GM19023 (cell line): ENCODE measurements around the gene KDELR3.
"Not testable (repeated sequence)": the region's sequence is repeated elsewhere in the genome, so short reads cannot be mapped to it uniquely, and the experiment has no call there.

Experiments
- ATAC-seq: cut with Tn5 transposase; IDR thresholded peaks from one replicate; pipeline ENCODE4 v1.9.1; 2021; ENCODE audit warnings: mild to moderate bottlenecking, moderate library complexity; ENCODE audit not compliant: unreplicated experiment

Gene KDELR3

DNA sequence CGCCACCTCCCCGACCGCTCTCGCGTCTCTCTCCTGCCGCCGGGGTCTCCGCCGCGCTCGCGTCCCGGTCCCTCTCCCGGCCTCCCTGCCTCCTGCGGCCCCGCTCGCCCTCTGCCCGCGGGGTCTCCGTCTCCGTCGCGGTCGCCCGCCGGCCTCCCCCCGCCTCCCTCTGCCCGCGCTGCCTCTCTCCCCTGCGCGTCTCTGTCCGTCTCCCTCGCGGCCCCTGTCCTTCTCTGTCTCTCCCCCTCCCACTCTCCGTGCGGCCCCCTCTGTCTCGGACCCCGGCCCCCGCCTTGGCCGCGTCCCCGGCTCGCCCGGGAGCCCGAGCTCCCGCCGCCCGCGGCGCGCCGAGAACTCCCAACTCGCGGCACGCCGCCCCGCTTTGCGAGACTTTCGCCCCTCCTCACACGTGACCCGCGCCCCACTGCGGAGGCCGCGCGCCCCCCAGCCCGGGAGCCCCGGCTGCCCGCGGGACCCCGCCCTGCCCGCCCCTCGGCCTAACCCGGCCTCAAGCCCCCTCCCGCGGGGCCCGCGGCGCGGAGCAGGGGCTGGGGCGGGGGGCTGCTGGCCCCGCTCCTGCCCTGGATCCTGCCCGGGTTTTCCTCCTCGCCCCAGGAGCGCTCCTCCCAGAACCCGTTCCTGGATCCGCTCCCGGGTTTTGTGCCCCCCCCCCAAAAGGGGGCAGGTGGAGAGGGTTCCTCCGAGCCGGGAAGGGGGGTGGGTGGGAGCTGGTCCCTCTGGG is 12.2 kb upstream of the KDELR3 start:
- ATAC-seq: no peak

GRCh38 chr22:38456272-38456835 is 11.5 kb upstream of the KDELR3 start:
- no peak for ATAC-seq

DNA sequence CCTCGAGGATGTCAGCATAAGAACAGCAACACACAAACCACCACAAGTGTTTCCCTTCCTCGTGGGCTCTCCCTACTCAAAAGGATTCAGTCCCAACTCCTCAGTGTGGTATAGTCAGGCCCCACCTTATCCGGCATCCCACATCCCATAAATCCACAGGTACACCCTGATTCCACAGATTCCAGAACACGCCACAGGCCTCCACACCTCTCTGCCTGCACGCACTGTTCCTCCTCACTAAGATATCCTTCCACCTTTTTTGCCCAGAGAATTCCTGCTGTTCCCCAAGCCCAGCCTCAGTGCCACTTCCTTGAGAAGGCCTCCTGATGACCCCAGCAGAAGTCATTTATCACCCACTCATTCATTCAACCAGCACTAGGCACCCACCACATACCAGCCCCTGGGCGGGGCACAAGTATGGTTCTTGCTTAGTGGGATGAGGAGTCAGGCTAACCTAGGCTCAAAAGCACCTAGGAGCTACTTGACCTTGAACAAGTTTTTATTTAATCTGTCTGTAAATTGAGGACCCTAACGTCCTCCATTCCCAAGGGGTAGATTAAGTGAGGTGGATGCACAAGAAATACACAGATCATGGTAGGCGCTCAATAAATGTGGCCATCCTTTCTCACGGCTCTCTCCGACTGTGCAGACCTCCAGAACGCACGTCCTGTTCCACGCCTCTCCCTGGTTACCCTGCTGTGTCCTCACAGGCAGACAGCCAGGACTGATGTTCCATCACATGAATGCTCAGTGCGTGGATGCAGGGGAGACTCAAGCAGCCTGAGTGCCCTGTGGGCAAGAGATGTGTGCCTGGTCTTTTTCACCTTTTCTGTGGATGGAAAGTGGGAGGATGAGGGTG is 10.8 kb upstream of the KDELR3 start:
- no peak for ATAC-seq

DNA sequence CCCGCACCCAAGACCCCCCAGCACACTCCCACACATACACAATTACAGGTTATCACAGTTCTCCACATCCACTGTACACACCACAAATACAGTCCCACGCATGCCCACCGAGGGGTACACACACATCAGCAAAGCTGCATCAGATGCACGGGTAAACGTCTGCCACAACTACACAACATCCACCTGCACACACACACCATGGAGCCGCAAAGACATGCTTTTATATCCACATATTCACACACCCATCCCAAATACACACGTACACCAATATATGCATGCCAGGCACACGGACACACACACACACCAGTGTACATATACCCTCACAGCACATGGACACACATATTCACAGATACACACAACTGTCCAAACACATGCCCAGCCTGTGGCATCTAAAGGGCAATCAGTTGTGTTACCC is 7.5 kb upstream of the KDELR3 start:
- ATAC-seq: no peak

- ATAC-seq: no peak
These were observed 6.9 kb upstream of the KDELR3 start for GRCh38 chr22:38461057-38461413.

DNA sequence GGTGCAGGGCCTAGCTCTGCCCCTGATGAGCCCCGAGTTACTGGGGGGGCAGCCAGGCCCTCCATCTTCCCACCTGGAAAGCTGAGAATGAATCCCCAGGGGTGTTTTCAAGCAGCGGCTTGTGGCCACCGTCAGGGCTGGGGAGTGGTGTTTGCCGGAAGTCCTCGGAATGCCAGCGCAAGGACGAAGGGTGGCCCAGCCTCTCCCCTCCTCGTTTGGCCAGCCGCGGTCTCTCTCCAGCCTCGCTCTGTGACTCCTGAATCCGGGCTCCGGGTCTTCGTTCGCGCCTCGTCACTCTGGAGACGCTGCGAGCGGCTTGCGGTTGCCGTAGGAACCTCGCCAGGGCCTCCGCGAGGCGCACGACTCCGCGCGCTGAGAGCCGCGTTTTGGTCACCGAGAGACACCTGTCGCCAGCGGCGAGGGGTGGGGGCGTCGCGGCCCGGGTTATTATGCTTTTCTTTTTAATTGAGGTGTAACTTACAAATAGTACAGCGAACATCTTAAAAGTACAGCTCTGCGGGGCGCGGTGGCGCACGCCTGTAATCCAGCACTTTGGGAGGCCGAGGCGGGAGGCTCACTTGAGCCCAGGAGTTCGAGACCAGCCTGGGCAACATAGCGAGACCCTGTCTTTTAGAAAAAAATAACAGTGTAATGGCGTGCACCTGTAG is 6.3 kb upstream of the KDELR3 start:
- ATAC-seq: no peak

GRCh38 chr22:38462960-38463784 is 4.7 kb upstream of the KDELR3 start:
- no peak for ATAC-seq

DNA sequence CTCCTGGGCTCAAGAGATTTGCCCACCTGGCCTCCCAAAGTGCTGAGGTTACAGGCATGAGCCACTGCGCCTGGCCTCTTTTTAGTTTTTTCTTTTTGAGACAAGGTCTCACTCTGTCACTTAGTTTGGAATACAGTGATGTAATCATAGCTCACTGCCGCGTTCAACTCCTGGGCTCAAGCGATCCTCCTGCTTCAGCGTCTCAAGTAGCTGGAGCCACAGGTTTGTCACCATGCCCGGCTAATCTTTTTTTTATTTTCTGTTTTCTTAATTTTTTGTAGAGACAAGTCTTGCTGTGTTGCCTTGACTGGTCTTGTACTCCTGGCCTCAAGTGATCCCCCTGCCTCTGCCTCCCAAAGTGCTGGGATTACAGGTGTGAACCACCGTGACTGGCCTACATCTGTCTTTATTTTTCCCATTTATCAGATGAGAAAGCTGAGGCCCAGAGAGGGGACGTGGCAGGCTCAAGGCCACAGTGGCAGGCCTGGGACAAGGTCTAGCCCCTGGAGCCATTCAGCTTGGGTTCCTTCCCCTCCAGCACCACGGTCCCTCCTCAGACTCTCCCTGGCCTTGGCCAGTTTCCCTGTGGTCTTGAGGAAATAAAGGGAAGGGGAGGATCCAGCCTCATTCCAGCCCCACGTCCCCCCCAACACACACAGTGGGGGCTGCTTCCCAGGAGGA is 2.8 kb upstream of the KDELR3 start:
- ATAC-seq: no peak

DNA sequence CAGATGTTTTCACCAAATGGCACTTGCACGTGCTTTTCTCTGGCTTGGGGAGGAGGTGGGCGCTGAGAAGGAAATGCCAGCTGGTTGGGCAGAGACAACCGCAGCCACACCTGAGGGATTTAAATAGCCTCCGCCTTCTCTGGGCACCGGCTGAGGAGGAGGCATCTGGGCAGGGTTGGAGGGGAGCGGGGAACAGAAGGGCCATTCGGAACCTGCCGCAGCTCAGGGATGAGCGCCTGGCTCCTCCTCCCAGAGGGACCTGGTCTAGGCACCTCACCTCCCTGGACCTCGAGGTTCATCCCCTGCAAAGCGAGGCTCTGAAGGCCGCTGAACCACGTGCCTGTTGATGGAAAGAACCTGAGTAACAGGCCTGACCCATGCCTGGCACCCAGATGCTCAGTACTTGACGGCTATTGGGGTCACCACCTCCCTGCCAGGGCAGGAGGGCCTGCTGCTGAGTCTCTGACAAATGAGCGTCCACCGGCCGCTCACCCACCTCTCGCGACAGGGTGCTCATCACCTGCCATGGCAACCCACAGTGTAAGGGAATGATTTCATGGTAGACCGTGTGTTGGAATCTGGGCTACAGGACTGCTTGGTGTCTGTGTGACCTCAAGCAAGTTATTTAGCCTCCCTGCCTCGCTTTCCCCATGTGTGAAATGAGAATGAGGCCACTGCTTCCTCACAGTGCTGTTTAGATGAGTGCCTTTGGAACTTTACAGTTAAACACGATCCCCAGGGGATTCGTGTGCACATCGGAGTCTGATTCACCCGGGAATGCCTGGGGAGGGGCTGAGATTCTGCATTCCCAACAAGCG is 2.0 kb upstream of the KDELR3 start:
- no peak for ATAC-seq

DNA sequence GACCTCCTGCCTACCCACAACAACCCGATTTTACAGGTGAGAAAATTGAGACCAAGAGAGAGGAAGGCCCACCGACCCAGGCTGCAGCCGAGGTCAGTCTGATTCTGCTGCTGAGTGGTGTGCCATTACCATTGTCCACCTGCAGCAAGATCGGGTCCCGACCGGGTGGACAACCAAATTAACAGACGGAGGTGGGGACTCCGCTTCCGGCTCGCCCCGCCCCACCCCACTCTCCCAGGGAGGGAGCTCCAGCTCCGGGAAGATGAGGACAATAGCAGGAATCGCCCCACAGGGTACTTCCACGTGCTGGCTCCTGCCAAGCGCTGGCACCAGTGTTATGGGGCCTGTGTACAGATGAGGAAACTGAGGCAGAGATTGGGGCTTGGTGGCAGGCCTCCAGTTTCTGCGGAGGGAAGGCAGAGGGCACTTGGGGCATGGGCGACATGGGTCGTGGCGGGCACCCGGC is 425 bp upstream of the KDELR3 start:
- no peak for ATAC-seq

DNA sequence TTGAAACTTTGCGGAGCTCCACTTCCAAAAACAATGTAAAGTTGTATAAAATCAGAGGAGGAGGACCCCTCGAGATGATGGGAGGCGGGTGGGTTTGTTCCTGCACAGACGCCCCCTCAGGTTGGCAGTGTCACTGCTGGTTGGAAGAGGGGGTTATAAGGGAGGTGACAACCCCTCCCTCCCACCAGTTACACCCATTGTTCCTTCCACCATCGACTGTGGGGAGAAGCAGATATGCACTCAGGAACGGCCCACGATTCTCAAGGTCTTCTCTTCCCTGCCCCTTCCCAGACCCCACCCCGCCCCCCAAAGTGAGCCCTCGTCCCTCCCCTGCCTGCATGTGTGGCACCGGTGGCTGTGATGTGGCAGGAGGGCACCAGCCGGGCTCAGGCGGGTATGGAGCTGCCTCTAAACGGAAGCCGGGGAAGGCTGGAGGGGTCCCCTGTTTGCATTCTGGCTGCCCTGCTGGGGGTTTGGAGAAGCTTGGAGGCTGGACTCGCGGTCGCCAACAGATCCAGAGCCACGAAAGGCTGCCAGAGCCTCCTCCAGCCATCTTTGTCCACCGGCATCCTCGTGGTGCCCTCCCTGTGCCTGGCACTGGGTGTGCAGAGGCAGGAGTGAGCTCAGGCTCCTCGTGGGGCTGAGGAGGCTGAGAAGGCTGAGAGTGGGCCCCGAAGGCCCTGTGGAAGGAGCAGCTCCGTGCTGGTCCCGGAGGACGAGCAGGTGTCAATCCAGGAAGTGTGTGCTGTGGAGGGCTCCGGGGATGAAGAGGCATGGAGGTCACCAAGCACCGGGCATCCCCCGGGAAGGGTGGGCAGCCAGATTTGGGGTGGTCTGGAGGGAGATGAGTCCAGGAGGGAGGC is 778 bp downstream of the KDELR3 start:
- no peak for ATAC-seq

- ATAC-seq: no peak
These were observed 1.4 kb downstream of the KDELR3 start for GRCh38 chr22:38469306-38469781.

- not testable (repeated sequence) for ATAC-seq
These were observed 2.3 kb downstream of the KDELR3 start for GRCh38 chr22:38470179-38470578.

GRCh38 chr22:38471237-38471636 is 3.3 kb downstream of the KDELR3 start:
- ATAC-seq: no peak

DNA sequence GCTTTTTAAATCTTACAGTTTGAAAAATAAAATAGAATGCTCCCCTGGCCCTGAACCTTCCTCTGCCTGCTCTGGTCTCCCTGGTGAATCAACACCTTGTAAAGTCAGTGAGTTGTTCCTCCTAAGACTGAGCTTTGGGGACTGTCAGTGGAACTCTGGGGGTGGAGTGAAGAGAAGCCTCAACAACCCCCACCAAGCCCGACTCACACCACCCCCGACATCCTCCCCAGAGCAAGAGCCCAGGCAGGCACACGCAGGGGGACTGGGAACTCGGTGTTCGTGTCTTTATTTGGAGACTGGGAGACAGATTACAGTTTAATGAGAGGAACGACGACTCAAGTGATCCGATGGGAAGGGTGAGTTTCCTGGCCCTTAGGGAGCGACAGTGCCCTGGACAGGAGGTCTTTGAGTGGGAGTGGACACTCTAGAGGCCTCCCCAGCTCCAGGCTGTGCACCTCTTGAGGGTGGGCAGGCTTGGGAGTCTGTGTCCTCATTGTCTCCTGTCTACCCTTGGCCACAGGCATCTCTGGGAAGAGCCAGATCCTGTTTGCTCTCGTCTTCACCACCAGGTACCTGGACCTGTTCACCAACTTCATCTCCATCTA is 6.2 kb downstream of the KDELR3 start:
- ATAC-seq: no peak

DNA sequence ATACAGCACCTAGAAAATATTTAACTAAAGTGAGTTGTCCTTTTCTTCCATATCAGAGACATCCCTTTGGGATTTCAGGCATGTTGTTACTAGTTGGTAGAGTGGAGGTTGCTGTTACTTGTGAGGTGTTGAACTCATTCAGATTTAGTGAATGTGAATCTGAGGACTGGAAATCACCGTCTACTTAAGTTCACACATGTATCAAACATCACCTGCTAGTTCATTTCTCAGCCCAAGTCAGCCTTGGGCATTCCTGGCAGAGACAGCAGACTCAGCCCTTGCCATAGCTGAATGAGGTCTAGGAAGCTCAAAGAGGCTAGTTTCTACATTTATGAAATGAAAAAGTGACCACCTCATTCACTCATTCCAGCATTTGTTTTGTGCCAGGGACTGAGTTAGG is 9.7 kb downstream of the KDELR3 start:
- ATAC-seq: no peak

DNA sequence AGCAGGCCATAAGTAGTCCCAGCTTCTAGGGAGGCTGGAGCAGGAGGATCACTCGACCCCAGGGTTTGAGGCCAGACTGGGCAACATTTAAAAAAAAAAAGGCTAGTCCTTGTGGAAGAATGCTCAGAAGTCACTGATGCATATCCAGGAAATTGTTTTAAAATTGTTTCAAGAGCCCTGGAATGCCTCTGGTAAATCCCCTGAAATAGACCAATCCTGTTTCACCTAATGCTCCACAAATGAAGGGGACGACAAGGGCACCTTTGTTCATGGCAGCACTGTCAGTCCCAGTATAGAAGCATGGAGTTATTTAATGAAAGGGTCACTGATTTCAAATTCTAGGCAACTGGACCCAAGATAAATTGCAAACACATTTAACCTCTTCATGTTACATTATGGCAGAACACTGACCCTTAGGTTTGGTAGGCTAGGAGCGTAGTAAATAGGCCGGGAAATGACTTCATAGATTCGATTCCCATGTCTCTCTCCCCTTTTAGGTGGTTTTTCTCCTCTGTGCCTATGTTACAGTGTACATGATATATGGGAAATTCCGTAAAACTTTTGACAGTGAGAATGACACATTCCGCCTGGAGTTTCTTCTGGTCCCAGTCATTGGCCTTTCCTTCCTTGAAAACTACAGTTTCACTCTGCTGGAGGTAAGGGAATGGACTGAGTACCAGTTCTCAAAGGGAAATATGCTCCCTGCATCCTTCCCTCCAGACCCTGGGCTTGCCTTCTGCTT is 11.4 kb downstream of the KDELR3 start:
- no peak for ATAC-seq
